H9 (cell line): ENCODE data around the gene LRIG1. TPM values are rescaled to one million over a fixed set of nuclear protein-coding genes. Genes with fewer than 3 reads are reported as not detected.
A peak's percentile ranks its signal among the peaks of the same experiment; 100 is the strongest.

Source experiments
- DNase-seq: peaks from one replicate; pipeline ENCODE4 v3.0.0-alpha.2; 2017
- H2AFZ ChIP-seq: one replicate; pipeline ENCODE4 v1.6.1; 2013; ENCODE audit warnings: mild to moderate bottlenecking, low read length, control low read depth, moderate library complexity
- H2AK5ac ChIP-seq: 2 replicates; pipeline ENCODE4 v1.6.1; 2013; ENCODE audit warnings: low read length, control low read depth, mixed read lengths; ENCODE audit not compliant: insufficient read length
- H2BK120ac ChIP-seq: one replicate; pipeline ENCODE4 v1.6.1; 2013; ENCODE audit warnings: low read depth, mild to moderate bottlenecking, low read length, control low read depth, inconsistent platforms; ENCODE audit not compliant: poor library complexity, severe bottlenecking
- H2BK12ac ChIP-seq: 2 replicates; pipeline ENCODE4 v1.6.1; 2013; ENCODE audit warnings: low read length, control low read depth, mixed read lengths, low read depth; ENCODE audit not compliant: insufficient read length
- H2BK15ac ChIP-seq: 2 replicates; pipeline ENCODE4 v1.6.1; 2013; ENCODE audit warnings: low read depth, low read length, control low read depth
- H2BK20ac ChIP-seq: one replicate; pipeline ENCODE4 v1.6.1; 2013; ENCODE audit warnings: low read depth, mild to moderate bottlenecking, low read length, control low read depth, inconsistent platforms; ENCODE audit not compliant: poor library complexity, severe bottlenecking
- H2BK5ac ChIP-seq: 2 replicates; pipeline ENCODE4 v1.6.1; 2013; ENCODE audit warnings: low read length, control low read depth, mixed read lengths; ENCODE audit not compliant: insufficient read length
- H3K14ac ChIP-seq: 2 replicates; pipeline ENCODE4 v1.6.1; 2013; ENCODE audit warnings: low read length, control low read depth; ENCODE audit not compliant: insufficient read depth
- H3K18ac ChIP-seq: 2 replicates; pipeline ENCODE4 v1.6.1; 2013; ENCODE audit warnings: low read depth, mild to moderate bottlenecking, mixed read lengths, low read length, control low read depth; ENCODE audit not compliant: insufficient read length
- H3K23ac ChIP-seq: 2 replicates; pipeline ENCODE4 v1.6.1; 2013; ENCODE audit warnings: low read length, control low read depth, mixed read lengths, low read depth; ENCODE audit not compliant: insufficient read length
- H3K23me2 ChIP-seq: 2 replicates; pipeline ENCODE4 v1.6.1; 2013; ENCODE audit warnings: low read depth, mild to moderate bottlenecking, mixed read lengths, low read length, control low read depth; ENCODE audit not compliant: insufficient read length, poor library complexity, severe bottlenecking
- H3K27ac ChIP-seq: 2 replicates; pipeline ENCODE4 v1.5.1; 2013; ENCODE audit warnings: low read length, control low read depth, mixed read lengths, low read depth; ENCODE audit not compliant: insufficient read length
- H3K27me3 ChIP-seq: 2 replicates; pipeline ENCODE4 v1.6.1; 2013; ENCODE audit warnings: low read length, control low read depth, inconsistent platforms; ENCODE audit not compliant: insufficient read depth
- H3K4ac ChIP-seq: 2 replicates; pipeline ENCODE4 v1.6.1; 2013; ENCODE audit warnings: low read depth, mild to moderate bottlenecking, control low read depth, inconsistent platforms, low read length, moderate library complexity
- H3K4me1 ChIP-seq: 2 replicates; pipeline ENCODE4 v1.6.1; 2013; ENCODE audit warnings: low read length, control low read depth, inconsistent platforms; ENCODE audit not compliant: insufficient read depth
- H3K4me2 ChIP-seq: 2 replicates; pipeline ENCODE4 v1.6.1; 2013; ENCODE audit warnings: low read length, control low read depth, mixed read lengths; ENCODE audit not compliant: insufficient read length, insufficient read depth
- H3K56ac ChIP-seq: 2 replicates; pipeline ENCODE4 v1.6.1; 2013; ENCODE audit warnings: low read depth, mild to moderate bottlenecking, mixed read lengths, low read length, control low read depth; ENCODE audit not compliant: insufficient read length
- H3K79me1 ChIP-seq: 2 replicates; pipeline ENCODE4 v1.6.1; 2013; ENCODE audit warnings: low read depth, mild to moderate bottlenecking, moderate library complexity, low read length, control low read depth, inconsistent platforms; ENCODE audit not compliant: insufficient read depth, poor library complexity, severe bottlenecking
- H3K79me2 ChIP-seq: 2 replicates; pipeline ENCODE4 v1.6.1; 2013; ENCODE audit warnings: low read length, control low read depth, inconsistent platforms; ENCODE audit not compliant: insufficient read depth
- H3K9ac ChIP-seq: 2 replicates; pipeline ENCODE4 v1.6.1; 2013; ENCODE audit warnings: low read length, control low read depth, mixed read lengths; ENCODE audit not compliant: insufficient read length; ENCODE audit errors: extremely low read depth
- H3K9me3 ChIP-seq: one replicate; pipeline ENCODE4 v1.6.1; 2013; ENCODE audit warnings: low read depth, low read length, inconsistent platforms; ENCODE audit not compliant: control insufficient read depth
- H3T11ph ChIP-seq: one replicate; pipeline ENCODE4 v1.6.1; 2013; ENCODE audit warnings: mild to moderate bottlenecking, low read length, control low read depth, inconsistent platforms
- H4K20me1 ChIP-seq: one replicate; pipeline ENCODE4 v1.6.1; 2013; ENCODE audit not compliant: control insufficient read depth, insufficient read length, insufficient read depth
- H4K5ac ChIP-seq: 2 replicates; pipeline ENCODE4 v1.6.1; 2013; ENCODE audit warnings: low read depth, mild to moderate bottlenecking, mixed read lengths, low read length, control low read depth; ENCODE audit not compliant: insufficient read length
- H4K8ac ChIP-seq: replicated peaks from 2 replicates; pipeline ENCODE4 v1.6.1; 2013; ENCODE audit warnings: low read length, control low read depth, mixed read lengths, low read depth; ENCODE audit not compliant: insufficient read length
- H4K91ac ChIP-seq: 2 replicates; pipeline ENCODE4 v1.6.1; 2013; ENCODE audit warnings: low read depth, mild to moderate bottlenecking, moderate library complexity, mixed read lengths, low read length, control low read depth; ENCODE audit not compliant: insufficient read length
- H3K27ac Mint-ChIP-seq, 3 experiments: 2 replicates in 2 of 3; 3 replicates in 1 of 3; pipeline ENCODE4 v1.8.0; 2020 to 2021; ENCODE audit warnings: mixed read lengths in 3 of 3, mild to moderate bottlenecking in 1 of 3, moderate library complexity in 1 of 3
- H3K27me3 Mint-ChIP-seq: 2 replicates; pipeline ENCODE4 v1.8.0; 2021; ENCODE audit warnings: low read depth, mild to moderate bottlenecking, moderate library complexity, mixed read lengths
- H3K36me3 Mint-ChIP-seq, 3 experiments: 2 replicates in 2 of 3; 3 replicates in 1 of 3; pipeline ENCODE4 v1.8.0; 2020 to 2021; ENCODE audit warnings: low read depth in 3 of 3, mixed read lengths in 3 of 3; ENCODE audit not compliant: insufficient read depth in 1 of 3
- H3K4me1 Mint-ChIP-seq, 2 experiments: 2 replicates each; pipeline ENCODE4 v1.8.0; 2020; ENCODE audit warnings: mixed read lengths in 2 of 2
- H3K4me3 Mint-ChIP-seq, 2 experiments: 2 replicates in 1 of 2; 3 replicates in 1 of 2; pipeline ENCODE4 v1.8.0; 2020 to 2021; ENCODE audit warnings: mild to moderate bottlenecking in 2 of 2, mixed read lengths in 2 of 2, moderate library complexity in 1 of 2
- H3K9me3 Mint-ChIP-seq, 2 experiments: 2 replicates in 1 of 2; 3 replicates in 1 of 2; pipeline ENCODE4 v1.8.0; 2020; ENCODE audit warnings: mild to moderate bottlenecking in 2 of 2, mixed read lengths in 2 of 2, moderate library complexity in 1 of 2
- WGBS: extraction: QIAGEN DNeasy Blood & Tissue Kit; methylation state at CpG from one replicate; pipeline ENCODE4 v1.1.7; 2013; ENCODE audit warnings: missing lambda C conversion rate, low lambda C conversion rate, mixed read lengths; ENCODE audit not compliant: insufficient read length; ENCODE audit errors: extremely low coverage; 5-methylcytosine and 5-hydroxymethylcytosine counted together
- total RNA-seq: library from RNA; stranded (reverse); gene quantifications from 2 replicates; pipeline ENCODE4 v1.2.1, GENCODE V29; 2021
- TF ChIP-seq, protein P1 (sequence below): fragments of 200-600 bp; sonication (generic); conservative IDR thresholded peaks from 3 replicates; pipeline ENCODE4 v1.8.0; 2021; ENCODE audit warnings: antibody characterized with exemption, mild to moderate bottlenecking

The LRIG1 gene
- total RNA-seq, 1 experiment from 2014 or later = 70.3 TPM

DNA sequence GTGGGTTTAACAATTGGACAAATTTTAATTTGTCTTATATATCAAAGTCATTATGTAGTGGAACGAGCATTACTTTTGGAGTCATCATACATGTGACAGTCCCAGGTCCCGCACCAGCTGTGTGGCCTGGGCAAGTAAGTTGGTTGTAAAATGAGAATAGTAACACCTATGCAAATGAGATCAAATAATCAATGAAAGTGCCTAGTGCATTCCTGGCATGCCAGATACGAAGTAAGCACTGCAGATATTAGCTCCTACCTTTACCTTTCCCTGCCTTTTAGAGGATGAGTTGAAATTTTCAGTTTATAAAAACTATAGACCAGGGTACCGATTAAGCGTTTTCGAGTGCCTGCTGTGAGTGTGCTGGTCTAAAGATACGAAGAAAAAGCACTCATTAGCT, 134.1 kb downstream of the LRIG1 start:
- H3K36me3 Mint-ChIP-seq = no peaks in the 10 kb centered on the region; a peak in 1 of 7 replicates
- Histone ChIP-seq H2BK5ac (no peak overlapping the region), H3K23me2 (no peaks in the 10 kb centered on the region), H4K20me1 (no peaks in the 10 kb centered on the region), H3K14ac (no peak overlapping the region), H3K27me3 (no peaks in the 10 kb centered on the region), H3K79me2 (no peaks in the 10 kb centered on the region), H3K4ac (no peak overlapping the region), H4K91ac (no peak overlapping the region), H2BK20ac (no peak overlapping the region), H3K23ac (no peak overlapping the region), H3K9me3 (no peaks in the 10 kb centered on the region), H2AK5ac (no peak overlapping the region), H3K27ac (no peak overlapping the region), H4K5ac (no peak overlapping the region), H2BK120ac (no peak overlapping the region), H3K9ac (no peak overlapping the region), H2AFZ (no peak overlapping the region), H2BK15ac (no peak overlapping the region), H3K4me2 (no peak overlapping the region), H3K18ac (no peak overlapping the region), H4K8ac (no peak overlapping the region), H3K79me1 (no peaks in the 10 kb centered on the region), H2BK12ac (no peak overlapping the region), H3T11ph (no peak overlapping the region), H3K56ac (no peak overlapping the region), H3K4me1 (peaks cover 5% of the 10 kb centered on the region; the same call in 1 of the 2 replicates)
- no CpG with 5 or more reads among the region's 7 CpGs for WGBS
- H3K27ac Mint-ChIP-seq = 0 out of 7 replicates have a peak overlapping the region, but pooled peaks of 1 of the 3 experiments have one; percentile 67
- H3K27me3 Mint-ChIP-seq = no peaks in the 10 kb centered on the region
- TF ChIP-seq, protein P1, sequence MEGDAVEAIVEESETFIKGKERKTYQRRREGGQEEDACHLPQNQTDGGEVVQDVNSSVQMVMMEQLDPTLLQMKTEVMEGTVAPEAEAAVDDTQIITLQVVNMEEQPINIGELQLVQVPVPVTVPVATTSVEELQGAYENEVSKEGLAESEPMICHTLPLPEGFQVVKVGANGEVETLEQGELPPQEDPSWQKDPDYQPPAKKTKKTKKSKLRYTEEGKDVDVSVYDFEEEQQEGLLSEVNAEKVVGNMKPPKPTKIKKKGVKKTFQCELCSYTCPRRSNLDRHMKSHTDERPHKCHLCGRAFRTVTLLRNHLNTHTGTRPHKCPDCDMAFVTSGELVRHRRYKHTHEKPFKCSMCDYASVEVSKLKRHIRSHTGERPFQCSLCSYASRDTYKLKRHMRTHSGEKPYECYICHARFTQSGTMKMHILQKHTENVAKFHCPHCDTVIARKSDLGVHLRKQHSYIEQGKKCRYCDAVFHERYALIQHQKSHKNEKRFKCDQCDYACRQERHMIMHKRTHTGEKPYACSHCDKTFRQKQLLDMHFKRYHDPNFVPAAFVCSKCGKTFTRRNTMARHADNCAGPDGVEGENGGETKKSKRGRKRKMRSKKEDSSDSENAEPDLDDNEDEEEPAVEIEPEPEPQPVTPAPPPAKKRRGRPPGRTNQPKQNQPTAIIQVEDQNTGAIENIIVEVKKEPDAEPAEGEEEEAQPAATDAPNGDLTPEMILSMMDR = no peak
- DNase-seq = no peak
- no peak overlapping the region for H3K4me3 Mint-ChIP-seq
- no peaks in the 10 kb centered on the region for H3K9me3 Mint-ChIP-seq
- peaks cover 23 to 26% of the 10 kb centered on the region in 2 experiments for H3K4me1 Mint-ChIP-seq
